ENCODE measurements around the gene BRIP1. TPM values are rescaled to one million over a fixed set of nuclear protein-coding genes. Genes with fewer than 3 reads are reported as not detected.

The BRIP1 gene
- total and polyA plus RNA-seq, 10 of the 15 experiments (the other 5 are each of a cell fraction or from before 2014, with no cell fraction given) = 4.0 to 24.2 (median 12.8) TPM

- ATAC-seq = no peak
- H3K9me3 ChIP-seq (replicated peaks; ENCODE audit: control insufficient read depth, insufficient read depth, low read length) = peaks cover 3% of the 10 kb centered on the region; the same call in 2 of the 3 replicates
- ChIA-PET SMC1A (ENCODE audit: uncharacterized antibody, unreplicated experiment) (interaction anchor here (0.9 to 1.6 kb wide), 5 partner anchors 8 to 199 kb away, joined by 3 to 5 read pairs (median 3); no protein-coding TSS in a partner anchor), POLR2A (no interaction called here), RAD21 (ENCODE audit: unreplicated experiment) (no interaction called here), CTCF (interaction anchor here (0.6 to 1.4 kb wide), 3 partner anchors 11 to 994 kb away, joined by 3 to 7 read pairs (median 5); no protein-coding TSS in a partner anchor)
- no peaks in the 10 kb centered on the region for H3K79me2 ChIP-seq (ENCODE audit: control insufficient read depth, insufficient read depth, low read length)
- in situ Hi-C loops (cut with MboI) = no loop called here
- H3K4me2 ChIP-seq (ENCODE audit: control insufficient read depth, insufficient read depth) = no peak overlapping the region
- TF ChIP-seq BHLHE40 (IDR thresholded peaks at IDR 0.05; ENCODE audit: borderline replicate concordance in 1 of 2, low read depth in 2 of 2, low read length in 1 of 2) (no peak), NFXL1 (IDR thresholded peaks at IDR 0.05; ENCODE audit: borderline replicate concordance) (peak; percentile 40; the same call in 1 of the 2 replicates)
- no peak for DNase-seq (ENCODE audit: low read depth, low spot score)
- H3K4me1 ChIP-seq (ENCODE audit: control insufficient read depth, insufficient read depth, low read length) = no peaks in the 10 kb centered on the region; the same call in 1 of the 2 replicates
- H3K27ac ChIP-seq (ENCODE audit: control insufficient read depth, insufficient read depth) = no peak overlapping the region
- H3K36me3 ChIP-seq (ENCODE audit: control insufficient read depth in 2 of 2, insufficient read depth in 2 of 2, low read length in 1 of 2) = no peaks in the 10 kb centered on the region
- no peaks in the 10 kb centered on the region for H3K27me3 ChIP-seq (replicated peaks in 1 of 2; ENCODE audit: control insufficient read depth in 2 of 2, insufficient read depth in 2 of 2, low read length in 1 of 2)
- H4K20me1 ChIP-seq (ENCODE audit: control insufficient read depth, insufficient read depth) = no peaks in the 10 kb centered on the region
- intact Hi-C loops (cut with micrococcal nuclease; ENCODE audit: unreplicated experiment) = no loop called here
- BruUV-seq (replicated peaks) = no TSS peak
- no peak for FAIRE-seq
- H2AFZ ChIP-seq (ENCODE audit: control insufficient read depth, low read depth, low read length) = no peak overlapping the region
- no peak overlapping the region for H3K9ac ChIP-seq (ENCODE audit: control insufficient read depth, insufficient read depth, low read length)
- no peak overlapping the region for H3K4me3 ChIP-seq
These were observed 216.8 kb downstream of the BRIP1 start for GRCh38 chr17:61646482-61646881.

GRCh38 chr17:61645920-61646319 lies 217.4 kb downstream of the BRIP1 start:
- Histone ChIP-seq H3K4me2 (ENCODE audit: control insufficient read depth, insufficient read depth) (no peak overlapping the region), H3K27ac (ENCODE audit: control insufficient read depth, insufficient read depth) (no peak overlapping the region), H3K4me3 (no peak overlapping the region), H3K9ac (ENCODE audit: control insufficient read depth, insufficient read depth, low read length) (no peak overlapping the region), H3K9me3 (replicated peaks; ENCODE audit: control insufficient read depth, insufficient read depth, low read length) (peaks cover 2% of the 10 kb centered on the region; the same call in 2 of the 3 replicates), H3K4me1 (ENCODE audit: control insufficient read depth, insufficient read depth, low read length) (no peaks in the 10 kb centered on the region; the same call in 1 of the 2 replicates), H3K79me2 (ENCODE audit: control insufficient read depth, insufficient read depth, low read length) (no peaks in the 10 kb centered on the region), H3K27me3 (replicated peaks in 1 of 2; ENCODE audit: control insufficient read depth in 2 of 2, insufficient read depth in 2 of 2, low read length in 1 of 2) (no peaks in the 10 kb centered on the region), H2AFZ (ENCODE audit: control insufficient read depth, low read depth, low read length) (no peak overlapping the region), H3K36me3 (ENCODE audit: control insufficient read depth in 2 of 2, insufficient read depth in 2 of 2, low read length in 1 of 2) (no peaks in the 10 kb centered on the region), H4K20me1 (ENCODE audit: control insufficient read depth, insufficient read depth) (no peaks in the 10 kb centered on the region)
- BruUV-seq (replicated peaks) = no TSS peak
- in situ Hi-C loops (cut with MboI) = no loop called here
- intact Hi-C loops (cut with micrococcal nuclease; ENCODE audit: unreplicated experiment) = no loop called here
- ChIA-PET SMC1A (ENCODE audit: uncharacterized antibody, unreplicated experiment) (interaction anchor here (1.3 to 1.6 kb wide), 4 partner anchors 9 to 199 kb away, joined by 3 to 5 read pairs (median 4); no protein-coding TSS in a partner anchor), CTCF (interaction anchor here (0.6 to 1.4 kb wide), 3 partner anchors 10 to 994 kb away, joined by 3 to 7 read pairs (median 5); no protein-coding TSS in a partner anchor), POLR2A (no interaction called here), RAD21 (ENCODE audit: unreplicated experiment) (no interaction called here)
- ATAC-seq (no peak), DNase-seq (ENCODE audit: low read depth, low spot score) (no peak), FAIRE-seq (no peak)
- TF ChIP-seq ATF7 (IDR thresholded peaks at IDR 0.05; ENCODE audit: low read depth) (no peak), BCL11A (IDR thresholded peaks at IDR 0.05; ENCODE audit: low read depth, low read length) (no peak), ETV6 (conservative IDR thresholded peaks at IDR 0.05 in 1 of 2, IDR thresholded peaks at IDR 0.05 in 1 of 2; ENCODE audit: borderline replicate concordance in 1 of 2, low read depth in 1 of 2) (peak in 1 of 2 experiments; percentile 55; a peak in 1 of 4 replicates), NFXL1 (IDR thresholded peaks at IDR 0.05; ENCODE audit: borderline replicate concordance) (0 out of 2 replicates have a peak, but pooled peaks have one; percentile 27), ZSCAN29 (IDR thresholded peaks at IDR 0.05) (no peak)
- 45% methylated on average over 3 of the region's 3 CpGs for WGBS (ENCODE audit: insufficient coverage, insufficient replicate concordance, low lambda C conversion rate, missing lambda C conversion rate)
